ENCODE results near the gene HHATL.
A peak's percentile ranks its signal among the peaks of the same experiment; 100 is the strongest.

HHATL gene

DNA sequence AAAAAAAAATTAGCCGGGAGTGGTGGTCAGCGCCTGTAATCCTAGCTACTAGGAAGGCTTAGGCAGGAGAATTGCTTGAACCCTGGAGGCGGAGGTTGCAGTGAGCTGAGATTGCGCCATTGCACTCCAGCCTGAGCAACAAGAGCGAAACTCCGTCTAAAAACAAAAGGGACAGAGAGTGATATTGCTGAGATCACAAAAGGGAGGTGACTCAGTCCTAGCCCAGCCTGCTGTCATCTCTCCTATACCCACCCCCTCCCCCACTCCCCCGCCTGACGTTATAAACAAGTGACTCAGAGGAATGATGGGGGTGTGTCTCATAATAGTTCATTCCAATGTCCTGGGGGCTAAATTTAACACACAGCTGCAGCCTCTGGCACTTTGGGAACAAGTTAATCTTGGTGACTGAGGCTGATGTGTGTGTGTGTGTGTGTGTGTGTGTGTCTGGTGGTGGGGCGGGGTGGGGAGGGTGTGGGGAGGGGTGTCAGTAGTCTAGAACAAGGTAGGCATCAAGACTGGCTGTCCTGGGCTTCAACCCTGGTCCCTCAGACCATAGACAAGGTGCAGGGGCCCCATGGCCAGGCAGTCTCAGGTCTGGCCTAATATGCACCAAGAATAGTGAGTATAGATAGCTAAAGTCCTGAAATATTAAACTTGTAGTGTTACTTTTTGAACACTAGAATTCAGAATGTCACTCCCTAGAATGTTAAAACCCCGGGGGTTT, 18.6 kb downstream of the HHATL start:
- ATAC-seq = peak; percentile 81 to 89

DNA sequence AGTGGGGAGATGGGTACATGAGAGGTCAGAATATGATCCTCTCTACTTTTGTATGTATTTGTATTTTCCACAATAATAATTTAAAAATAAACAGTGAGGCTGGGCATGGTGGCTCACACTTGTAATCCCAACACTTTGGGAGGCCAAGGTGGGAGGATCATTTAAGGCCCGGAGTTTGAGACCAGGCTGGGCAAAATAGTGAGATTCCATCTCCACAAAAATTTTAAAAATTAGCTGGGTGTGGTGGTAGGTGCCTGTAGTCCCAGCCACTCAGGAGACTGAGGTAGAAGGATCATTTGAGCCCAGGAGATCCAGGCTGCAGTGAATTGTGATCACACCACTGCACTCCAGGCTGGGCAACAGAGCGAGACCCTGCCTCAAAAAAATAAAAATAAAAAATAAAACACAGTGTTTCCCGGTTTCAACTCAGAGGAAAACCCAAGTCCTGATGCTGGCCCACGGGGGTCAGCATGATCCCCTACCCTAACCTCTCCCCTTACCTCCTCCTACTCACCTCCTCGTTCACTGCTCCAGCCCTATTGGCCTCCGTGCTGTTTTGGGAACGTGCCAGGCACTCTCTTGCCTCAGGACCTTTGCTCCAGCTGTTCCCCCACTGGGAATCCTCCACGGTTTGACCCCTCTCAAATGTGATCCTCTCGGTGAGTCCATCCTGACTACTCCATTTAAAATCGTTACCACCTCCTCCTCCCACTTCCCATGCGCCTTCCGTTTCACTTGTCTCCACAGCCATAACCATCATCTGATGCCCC, 20.1 kb downstream of the HHATL start:
- no peak for ATAC-seq

DNA sequence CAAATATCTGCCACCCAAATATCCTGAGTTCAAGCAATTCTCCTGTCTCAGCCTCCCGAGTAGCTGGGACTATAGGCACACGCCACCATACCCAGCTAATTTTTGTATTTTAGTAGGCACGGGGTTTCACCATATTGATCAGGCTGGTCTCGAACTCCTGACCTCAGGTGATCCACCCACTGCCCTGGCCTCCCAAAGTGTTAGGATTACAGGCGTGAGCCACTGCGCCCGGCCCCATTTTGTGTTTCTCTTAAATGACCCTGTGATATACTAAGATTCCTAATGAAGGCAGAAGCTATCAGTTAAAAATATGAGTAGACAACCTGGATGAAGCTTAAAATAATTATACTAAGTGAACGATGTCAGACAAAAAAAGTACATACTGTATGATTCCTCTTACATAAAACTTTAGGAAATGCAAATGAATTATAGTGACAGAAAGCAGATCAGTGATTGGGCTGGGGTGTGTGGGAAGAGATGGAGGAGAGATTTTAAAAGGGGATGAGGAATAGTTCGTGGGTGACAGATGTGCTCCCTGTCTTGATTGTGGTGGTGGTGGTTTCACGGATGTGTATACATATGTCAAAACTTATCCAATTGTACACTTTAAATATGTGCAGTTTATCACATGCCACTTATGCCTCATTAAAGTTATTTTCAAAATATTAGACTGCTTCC, 21.1 kb downstream of the HHATL start:
- ATAC-seq = no peak

DNA sequence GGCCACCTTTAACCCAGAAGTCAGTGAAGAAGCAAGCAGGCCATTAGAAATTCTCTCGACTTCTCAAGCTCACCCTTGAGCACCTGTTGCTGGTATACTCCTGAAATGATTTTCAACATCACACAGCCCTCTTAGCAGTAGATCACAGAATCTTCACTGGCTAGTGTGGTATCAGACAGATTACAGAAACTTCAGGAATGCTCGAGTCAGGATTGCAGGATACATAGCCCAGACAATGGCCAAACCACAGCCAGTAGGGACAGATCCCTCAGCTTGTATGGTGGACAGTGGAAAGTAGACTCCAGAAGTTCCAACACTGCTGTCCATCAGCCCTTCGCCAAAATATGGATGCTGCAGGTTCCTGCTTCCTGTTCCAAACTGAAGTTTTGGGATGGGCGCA, 21.8 kb downstream of the HHATL start:
- ATAC-seq = no peak

DNA sequence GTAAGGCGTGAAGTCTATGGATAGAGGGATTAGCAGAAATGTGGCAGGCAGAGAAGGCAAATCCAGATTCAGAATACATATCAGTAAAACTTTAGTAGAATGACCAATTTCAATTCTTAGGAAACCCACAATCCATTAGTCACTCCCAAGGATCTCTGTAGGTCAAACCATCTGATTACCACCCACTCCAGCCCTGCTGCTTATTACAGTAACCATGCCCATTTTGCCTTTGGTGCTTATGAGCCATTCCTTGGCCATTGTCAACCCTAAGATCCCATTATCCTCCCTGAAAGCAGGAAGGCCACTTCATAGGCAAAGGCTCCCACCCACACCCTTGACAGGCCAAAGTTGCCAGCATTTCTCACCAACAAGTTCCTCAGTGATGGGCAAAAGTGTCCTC, 22.3 kb downstream of the HHATL start:
- no peak for ATAC-seq

DNA sequence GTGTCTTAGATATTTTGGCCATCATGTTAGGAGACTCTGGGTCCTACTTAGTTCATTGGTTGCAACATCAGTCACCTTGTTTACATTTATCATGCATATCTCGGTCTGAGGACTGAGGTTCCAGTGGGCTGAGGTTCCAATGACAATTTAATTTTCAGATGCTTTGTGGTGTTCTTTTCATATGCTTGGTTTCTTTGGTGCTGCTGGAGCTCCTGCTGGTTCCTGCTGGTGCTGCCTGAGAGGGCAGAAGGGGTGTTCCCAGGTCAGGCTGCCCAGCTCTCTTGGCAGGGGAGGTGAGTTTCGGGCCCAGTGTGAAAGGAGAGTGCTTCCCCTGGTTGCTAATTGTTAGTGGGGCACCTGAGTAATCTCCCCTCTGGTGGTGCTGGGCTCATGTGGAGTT, 24.2 kb downstream of the HHATL start:
- ATAC-seq = no peak

DNA sequence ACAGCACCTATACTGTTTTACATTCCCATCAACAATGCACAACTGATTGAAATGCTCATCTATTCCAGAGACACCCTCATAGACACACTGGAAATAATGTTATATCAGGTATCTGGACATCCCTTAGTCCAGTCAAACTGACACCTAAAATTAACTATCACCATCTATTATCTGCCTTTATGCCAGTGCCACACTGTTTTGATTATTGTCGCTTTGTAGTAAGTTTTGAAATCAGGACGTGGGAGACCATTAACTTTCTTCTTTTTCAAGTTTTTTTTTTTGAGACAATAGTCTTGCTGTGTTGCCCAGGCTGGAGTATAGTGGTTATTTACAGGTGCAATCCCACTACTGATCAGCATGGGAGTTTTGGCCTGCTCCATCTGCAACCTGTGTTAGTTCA, 26.7 kb downstream of the HHATL start:
- ATAC-seq = no peak

DNA sequence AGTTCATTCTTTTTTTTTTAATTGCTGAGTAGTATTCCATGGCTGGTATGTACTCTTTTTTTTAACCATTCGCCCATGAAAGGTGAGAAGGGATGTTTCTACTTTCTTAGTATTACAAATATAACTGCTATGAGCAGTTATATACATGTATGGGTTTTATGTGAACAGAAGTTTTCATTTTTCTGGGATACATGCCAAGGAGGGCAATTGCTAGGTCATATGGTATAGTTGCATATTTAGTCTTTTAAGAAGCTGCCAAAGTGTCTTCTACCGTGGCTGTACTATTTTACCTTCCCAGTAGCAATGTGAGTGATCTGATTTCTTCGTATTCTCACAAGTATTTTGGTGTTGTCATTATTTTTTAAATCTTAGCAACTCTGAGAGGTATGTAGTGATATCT, 28.5 kb downstream of the HHATL start:
- no peak for ATAC-seq

DNA sequence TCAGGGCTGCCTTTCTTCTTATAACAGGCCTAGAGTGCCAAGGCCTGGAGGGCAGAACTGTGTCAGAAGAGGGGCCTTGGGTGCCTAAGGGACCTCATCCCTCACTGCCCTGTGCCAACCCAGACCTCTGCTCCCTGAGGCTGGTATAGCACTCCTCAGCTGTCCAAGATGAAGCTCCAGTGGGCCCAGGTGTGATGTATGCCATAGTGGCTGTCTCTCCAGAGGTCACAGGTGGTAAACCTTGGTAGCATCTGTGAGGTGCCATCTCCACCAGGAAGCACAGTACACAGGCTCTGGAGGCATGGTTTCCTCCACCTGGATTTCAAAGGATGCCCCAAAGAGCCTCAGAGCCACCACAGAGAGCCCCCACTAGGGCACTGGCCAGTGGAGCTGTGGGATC, 29.5 kb downstream of the HHATL start:
- no peak for ATAC-seq

DNA sequence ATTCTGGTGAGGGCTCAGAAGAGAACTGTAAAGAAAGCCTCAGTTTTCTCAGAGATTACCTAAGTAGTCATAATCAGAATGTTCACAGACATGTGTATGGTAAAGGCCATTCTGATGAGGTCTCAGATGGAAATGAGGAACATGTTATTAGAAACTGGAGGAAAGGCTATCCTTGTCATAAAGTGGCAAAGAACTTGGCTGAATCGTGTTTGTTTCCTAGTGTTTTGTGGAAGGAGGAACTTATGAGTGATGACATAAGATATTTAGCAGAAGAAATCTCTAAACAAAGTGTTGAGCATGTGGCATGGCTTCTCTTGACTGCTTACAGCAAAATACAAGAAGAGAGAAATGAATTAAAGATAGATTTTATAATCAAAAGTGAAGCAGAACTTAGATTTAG, 30.1 kb downstream of the HHATL start:
- no peak for ATAC-seq

DNA sequence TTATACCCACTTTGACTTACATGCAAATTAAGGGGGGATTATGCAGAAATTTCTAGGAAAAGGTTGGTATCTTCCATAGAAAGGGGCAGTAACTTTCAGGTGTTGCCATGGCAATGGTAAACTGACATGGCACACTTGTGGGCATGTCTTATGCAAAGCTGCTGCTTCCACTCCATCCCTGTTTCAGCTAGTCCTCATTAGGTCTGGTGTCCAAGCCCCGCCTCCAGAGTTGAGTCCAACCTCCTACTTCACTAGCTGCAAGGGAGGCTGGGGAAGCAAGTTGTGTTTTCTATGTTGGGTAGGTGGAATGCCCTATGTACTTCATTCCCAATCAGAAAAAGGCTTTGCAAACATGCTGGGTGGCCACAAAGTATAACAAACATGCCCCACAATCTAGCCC, 31.9 kb downstream of the HHATL start:
- ATAC-seq = no peak

DNA sequence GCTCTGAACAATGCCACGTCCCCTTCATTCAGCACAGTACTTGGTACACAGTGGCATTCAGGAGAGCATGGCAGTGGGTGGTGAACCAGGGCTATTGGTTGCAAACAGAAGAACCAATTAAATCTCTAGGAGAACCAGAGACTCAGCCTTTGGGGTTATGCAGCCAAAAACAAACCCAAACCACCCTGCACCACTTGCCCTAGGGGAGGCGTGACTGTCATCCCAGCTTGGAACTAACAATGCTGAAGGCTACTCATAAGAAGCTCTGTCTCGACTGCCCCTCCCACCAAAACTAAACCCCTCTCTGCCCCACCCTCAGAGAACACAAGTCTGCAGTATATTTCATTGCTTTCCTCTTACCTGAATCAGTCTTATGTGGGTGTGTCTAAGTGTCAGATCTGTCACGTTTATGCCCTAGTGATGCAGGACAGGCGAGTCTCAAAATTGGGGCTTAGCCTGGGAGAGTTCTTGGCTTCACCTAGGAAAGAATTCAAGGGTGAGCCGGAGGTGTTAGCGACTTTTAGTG, 32.5 kb downstream of the HHATL start:
- ATAC-seq = no peak

DNA sequence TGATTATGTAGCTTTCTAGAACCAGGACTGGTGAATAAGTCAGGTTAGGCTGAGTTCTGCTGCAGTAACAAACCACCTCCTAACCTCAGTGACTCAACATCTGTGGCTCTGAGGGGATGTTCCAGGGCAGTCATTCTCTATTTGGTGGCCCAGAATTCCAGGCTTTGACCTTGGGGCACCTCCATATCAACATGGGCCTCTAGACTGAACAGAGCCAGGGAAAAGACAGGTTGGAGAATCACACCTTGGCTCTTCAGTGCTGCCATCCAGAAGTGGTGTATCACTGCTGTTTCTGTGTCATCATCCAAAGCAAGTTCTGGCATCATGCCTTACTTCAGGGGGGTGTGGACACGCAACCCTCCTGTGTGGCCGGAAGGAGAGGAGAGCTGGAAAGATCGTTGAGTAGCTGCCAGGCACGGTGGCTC, 33.8 kb downstream of the HHATL start:
- no peak for ATAC-seq

DNA sequence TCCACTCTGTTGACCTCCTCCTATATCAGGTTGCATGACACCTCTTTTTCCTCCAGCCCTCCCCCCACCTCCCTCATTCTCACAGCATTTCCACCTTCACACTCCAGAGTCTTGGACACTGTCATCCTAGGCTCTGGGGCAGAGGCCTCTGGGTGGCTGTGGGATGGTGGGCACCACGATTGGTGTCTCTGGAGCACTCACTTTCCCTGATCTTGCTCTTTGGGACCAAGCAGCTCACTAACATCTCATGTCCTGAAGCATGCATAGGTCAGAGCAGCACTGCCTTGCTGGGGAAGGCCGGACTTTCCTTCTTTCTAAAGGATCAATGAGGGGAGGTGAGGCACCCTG, 34.2 kb downstream of the HHATL start:
- ATAC-seq = no peak

DNA sequence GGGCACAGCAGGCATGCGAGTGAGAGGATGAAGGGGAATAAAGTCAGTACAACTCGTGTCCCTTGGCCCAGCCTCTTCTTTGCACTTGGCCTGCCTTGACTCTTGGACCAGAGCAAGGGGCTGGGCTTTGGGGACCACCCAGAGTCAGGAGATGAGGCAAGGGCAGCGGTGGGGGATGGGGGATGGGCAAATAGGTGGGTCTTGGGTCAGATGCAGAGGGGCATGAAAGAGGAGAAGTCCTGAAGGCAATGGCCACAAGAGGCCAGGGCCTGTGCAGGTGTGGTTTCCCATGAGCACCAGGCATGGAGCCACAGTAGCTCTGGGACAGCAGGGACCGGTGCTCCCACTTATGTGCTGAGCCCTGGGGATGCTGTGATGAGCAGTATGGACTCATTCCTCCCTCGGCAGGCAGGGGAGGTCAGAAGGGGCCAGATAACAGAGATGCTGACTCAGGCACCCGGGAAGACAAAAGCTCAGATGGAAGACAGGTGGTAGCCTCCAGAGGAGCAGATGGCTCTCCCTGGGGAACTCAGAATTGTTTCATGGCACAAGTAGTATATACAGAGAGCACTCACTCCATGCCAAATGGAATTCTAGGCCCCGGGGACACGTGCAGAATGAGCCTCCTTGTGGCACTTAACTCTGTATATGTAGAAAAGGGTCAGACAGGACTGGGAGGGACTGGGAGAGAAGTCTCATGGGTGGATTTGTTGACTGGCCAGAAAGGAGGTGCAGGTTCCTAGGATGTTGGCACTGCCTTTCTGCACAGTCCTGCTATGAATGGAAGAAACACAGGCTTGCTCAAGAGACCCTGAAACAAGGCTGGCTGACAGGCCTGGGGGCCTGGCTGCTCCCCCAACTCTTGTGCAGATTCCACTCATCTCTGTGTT, 34.8 kb downstream of the HHATL start:
- no peak for ATAC-seq

DNA sequence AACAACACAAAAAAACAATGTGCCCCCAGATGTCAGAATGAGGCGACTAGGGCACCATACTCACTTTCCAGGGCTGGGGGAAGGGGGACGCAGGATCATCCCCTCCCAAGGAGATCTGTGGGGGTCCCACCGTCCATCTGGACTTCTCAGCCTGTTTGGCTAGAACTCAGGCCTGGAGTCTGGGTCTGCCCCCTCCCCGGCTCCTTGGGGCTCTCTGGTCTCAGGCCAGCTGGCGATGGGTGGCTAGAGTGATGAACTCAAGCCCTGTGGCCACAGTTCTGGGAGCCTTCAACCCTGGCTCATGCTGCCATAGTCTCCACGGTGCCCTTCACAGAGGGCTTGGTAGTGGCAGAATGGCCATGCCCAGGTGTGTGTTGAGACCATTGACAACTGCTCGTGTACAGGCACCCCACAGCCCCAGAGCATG, 35.5 kb downstream of the HHATL start:
- ATAC-seq = no peak

DNA sequence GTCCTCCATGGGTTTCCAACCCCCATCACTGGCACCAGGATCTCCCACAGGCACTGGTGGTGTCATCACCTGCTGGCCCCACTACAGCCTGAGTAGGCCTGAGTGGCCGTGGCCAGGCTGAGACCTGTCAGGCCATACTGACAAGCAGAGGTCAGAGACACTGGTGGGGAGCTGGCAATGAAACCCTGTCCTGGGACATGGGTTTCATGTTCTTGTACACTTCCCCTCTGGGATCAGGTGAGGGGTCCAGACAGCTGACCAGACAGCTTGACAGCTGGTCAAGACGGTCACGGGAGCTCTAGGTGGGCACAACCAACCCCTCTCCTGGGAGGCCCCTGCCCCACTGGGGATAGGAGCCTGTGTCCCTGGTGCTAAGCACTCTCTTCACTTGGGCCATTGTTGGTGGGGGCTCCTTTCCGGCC, 36.0 kb downstream of the HHATL start:
- no peak for ATAC-seq

DNA sequence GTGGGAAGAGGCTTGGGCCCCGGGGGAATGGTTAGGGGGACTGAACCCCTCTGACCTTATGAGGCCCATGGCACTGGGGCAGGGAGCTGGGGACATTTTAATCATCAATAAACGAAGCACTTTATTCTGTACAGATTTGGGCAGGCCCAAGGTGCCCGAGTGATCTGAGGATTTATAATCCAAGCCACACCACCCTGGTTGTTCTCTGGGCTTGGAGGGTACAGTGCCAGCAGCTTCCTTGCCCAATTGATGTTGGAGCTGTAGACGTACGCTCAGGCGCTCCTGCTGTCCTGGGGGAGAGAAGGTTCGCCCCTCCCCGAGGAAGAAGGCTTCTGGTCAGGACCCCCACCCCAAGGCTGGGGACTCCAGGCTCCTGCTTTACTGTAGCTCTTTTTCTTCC, 36.6 kb downstream of the HHATL start:
- ATAC-seq = no peak

DNA sequence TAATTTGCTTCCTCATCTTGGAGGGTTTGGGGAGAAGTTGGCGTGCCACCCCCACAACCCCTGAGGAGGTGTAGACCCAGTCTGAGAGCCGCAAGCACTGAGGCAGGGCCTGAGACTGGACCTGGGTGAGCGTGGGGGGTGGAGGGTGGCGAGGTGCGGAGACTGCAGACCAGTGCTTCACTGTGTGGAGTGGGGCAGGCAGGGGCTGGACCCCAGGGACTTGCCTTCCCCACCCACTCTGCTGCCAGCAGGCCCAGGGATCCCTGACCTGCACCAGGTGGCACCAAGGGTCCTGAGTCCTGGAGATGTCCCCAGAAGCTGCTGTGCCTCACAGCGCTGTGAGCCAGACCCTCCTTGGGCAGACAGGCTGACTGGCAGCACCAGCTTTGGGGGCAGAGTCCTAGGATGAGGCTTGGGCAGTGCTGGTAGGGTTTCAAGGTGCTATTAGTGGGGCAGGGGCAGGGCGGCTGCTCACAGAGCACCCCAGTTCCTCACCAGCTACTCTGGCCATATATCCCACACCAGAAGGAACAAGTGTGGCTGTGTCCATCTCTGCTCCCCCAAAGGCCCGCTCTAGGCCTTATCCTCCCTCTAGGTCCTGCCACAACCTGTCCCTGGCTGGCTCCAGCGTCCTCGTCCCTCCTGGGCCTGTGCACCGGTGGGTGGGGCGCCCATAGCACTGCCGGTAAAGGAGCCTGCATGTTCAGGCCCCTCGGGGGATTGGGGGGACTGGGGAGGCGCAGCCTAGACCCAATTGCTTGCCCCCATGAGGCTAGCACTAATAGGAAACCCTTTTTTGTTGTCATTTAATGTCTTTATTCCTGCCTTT, 37.3 kb downstream of the HHATL start:
- no peak for ATAC-seq

DNA sequence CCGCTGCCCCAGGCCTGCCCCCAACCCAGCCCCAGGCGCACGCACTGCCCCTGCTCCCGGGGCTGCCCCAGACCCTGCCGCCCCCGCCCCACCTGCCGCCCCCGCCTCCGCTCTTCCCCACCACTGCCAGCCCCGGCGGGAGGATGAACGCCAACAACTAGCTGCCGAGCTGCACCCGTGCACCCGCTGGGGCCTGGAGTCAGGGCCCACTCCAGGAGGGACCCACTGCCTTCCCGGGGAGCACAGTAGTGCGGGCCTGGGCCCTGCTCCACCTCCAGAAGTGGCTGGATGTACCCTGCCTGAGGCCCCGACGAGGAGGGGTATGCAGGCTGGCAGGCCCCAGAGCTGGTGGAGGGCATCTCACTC, 38.2 kb downstream of the HHATL start:
- no peak for ATAC-seq

DNA sequence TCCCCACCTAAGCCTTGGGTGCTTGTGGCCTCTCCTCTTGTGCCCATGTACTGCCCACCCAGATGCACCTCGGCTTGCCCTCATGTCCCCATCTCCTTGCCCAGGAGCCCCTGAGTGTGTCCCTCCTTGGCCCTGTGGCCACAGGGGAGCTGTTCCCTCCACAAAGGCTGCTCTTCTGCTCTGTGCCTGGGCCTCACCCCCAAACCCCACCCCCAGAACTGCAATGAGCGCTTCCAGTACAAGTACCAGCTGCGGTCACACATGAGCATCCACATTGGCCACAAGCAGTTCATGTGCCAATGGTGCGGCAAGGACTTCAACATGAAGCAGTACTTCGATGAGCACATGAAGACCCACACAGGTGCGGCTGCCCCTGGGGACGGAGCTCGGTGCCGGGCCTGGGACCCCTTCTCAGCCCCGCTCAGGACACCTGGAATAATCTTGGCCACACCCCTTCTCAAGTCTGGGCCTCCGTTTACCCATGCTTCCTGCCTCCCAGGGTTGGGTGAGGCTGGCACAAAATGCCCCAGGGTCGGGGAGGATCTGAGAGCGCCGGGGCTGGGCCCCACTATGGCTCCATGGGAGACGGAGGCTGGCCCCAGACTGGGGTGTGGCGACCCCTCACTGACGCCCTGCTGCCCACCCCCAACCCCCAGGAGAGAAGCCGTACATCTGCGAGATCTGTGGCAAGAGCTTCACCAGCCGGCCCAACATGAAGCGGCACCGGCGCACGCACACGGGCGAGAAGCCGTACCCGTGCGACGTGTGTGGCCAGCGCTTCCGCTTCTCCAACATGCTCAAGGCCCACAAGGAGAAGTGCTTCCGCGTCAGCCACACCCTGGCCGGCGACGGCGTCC, 38.8 kb downstream of the HHATL start:
- no peak for ATAC-seq
